GM12878 (cell line): ENCODE results near the gene SLFN5. TPM values are rescaled to one million over a fixed set of nuclear protein-coding genes. Genes with fewer than 3 reads are reported as not detected.

Experiments used
- ATAC-seq: fragments of 200-7000 bp; cut with Tn5 transposase; 3 replicates; pipeline ENCODE4 v1.9.1; 2020; ENCODE audit warnings: mild to moderate bottlenecking, moderate library complexity
- BruUV-seq: library from RNA; stranded (reverse); fragments of 400-500 nt; replicated peaks from 2 replicates; lab custom pipeline; 2021; lab: Mats Ljungman, UMichigan
- CTCF ChIA-PET: fragments of 300-600 bp; sonication (Branson Sonifier 250); formaldehyde crosslinking; extraction: SDS; loops from one replicate; lab custom pipeline; 2021; ENCODE audit warnings: inconsistent platforms; lab: Yijun Ruan, JAX
- POLR2A ChIA-PET: fragments of 350-600 bp; formaldehyde crosslinking; extraction: SDS; loops from one replicate; lab custom pipeline; 2021; ENCODE audit warnings: inconsistent platforms; lab: Charles Lee
- RAD21 ChIA-PET: fragments of 300-600 bp; sonication (Branson Sonifier 250); formaldehyde crosslinking; loops from one replicate; lab custom pipeline; 2023; ENCODE audit warnings: antibody characterized with exemption; ENCODE audit not compliant: unreplicated experiment; lab: Charles Lee
- SMC1A ChIA-PET: fragments of 300-600 bp; sonication (Branson Sonifier 250); formaldehyde crosslinking; loops from one replicate; lab custom pipeline; 2023; ENCODE audit not compliant: unreplicated experiment, uncharacterized antibody; lab: Charles Lee
- DNase-seq: peaks from one replicate; pipeline ENCODE4 v3.0.0-alpha.2; 2011; ENCODE audit warnings: low read depth, low spot score
- FAIRE-seq: peaks from 3 replicates; lab custom pipeline; 2011; peaks lifted over from hg19 to GRCh38; lab: Jason Lieb, UNC
- H2AFZ ChIP-seq: 2 replicates; pipeline ENCODE4 v1.6.0; 2011; ENCODE audit warnings: low read depth, low read length, control low read depth; ENCODE audit not compliant: control insufficient read depth
- H3K27ac ChIP-seq: 2 replicates; pipeline ENCODE4 v1.5.1; 2011; ENCODE audit warnings: control low read depth; ENCODE audit not compliant: control insufficient read depth, insufficient read depth
- H3K27me3 ChIP-seq, 2 experiments: replicated peaks in 1 of 2; 2 replicates each; pipeline versions ENCODE4 v1.6.0 to v1.6.1; 2011; ENCODE audit warnings: low read length in 1 of 2; ENCODE audit not compliant: control insufficient read depth in 2 of 2, insufficient read depth in 2 of 2
- H3K36me3 ChIP-seq, 2 experiments: 2 replicates each; pipeline ENCODE4 v1.5.1; 2011; ENCODE audit warnings: low read length in 1 of 2; ENCODE audit not compliant: control insufficient read depth in 2 of 2, insufficient read depth in 2 of 2
- H3K4me1 ChIP-seq: 2 replicates; pipeline ENCODE4 v1.6.1; 2011; ENCODE audit warnings: mild to moderate bottlenecking, low read length, moderate library complexity, mixed read lengths; ENCODE audit not compliant: control insufficient read depth, insufficient read depth
- H3K4me2 ChIP-seq: 2 replicates; pipeline ENCODE4 v1.6.0; 2011; ENCODE audit warnings: control low read depth; ENCODE audit not compliant: control insufficient read depth, insufficient read depth
- H3K4me3 ChIP-seq: fragments of 200-600 bp; sonication (generic); 2 replicates; pipeline ENCODE4 v1.5.1; 2016
- H3K79me2 ChIP-seq: 2 replicates; pipeline ENCODE4 v1.6.0; 2011; ENCODE audit warnings: low read length; ENCODE audit not compliant: control insufficient read depth, insufficient read depth
- H3K9ac ChIP-seq: 2 replicates; pipeline ENCODE4 v1.8.0; 2011; ENCODE audit warnings: low read length, control low read depth, mixed read lengths; ENCODE audit not compliant: control insufficient read depth, insufficient read depth
- H3K9me3 ChIP-seq: replicated peaks from 3 replicates; pipeline ENCODE4 v1.5.1; 2011; ENCODE audit warnings: mild to moderate bottlenecking, low read length; ENCODE audit not compliant: control insufficient read depth, insufficient read depth
- H4K20me1 ChIP-seq: 2 replicates; pipeline ENCODE4 v1.6.0; 2011; ENCODE audit not compliant: control insufficient read depth, insufficient read depth
- CREM ChIP-seq: IDR thresholded peaks from 2 replicates; pipeline ENCODE4 v1.6.1; 2014; ENCODE audit warnings: antibody characterized with exemption, low read depth
- EGR1 ChIP-seq, 2 experiments: IDR thresholded peaks; 1 replicate in 1 of 2; 2 replicates in 1 of 2; pipeline ENCODE4 v1.6.1; 2011 to 2012; ENCODE audit warnings: low read depth in 2 of 2, low read length in 2 of 2, borderline replicate concordance in 1 of 2, mild to moderate bottlenecking in 1 of 2, moderate library complexity in 1 of 2
- EZH2 ChIP-seq: IDR thresholded peaks from 2 replicates; pipeline ENCODE4 v1.6.1; 2012; ENCODE audit warnings: low read depth, mild to moderate bottlenecking, control low read depth, inconsistent platforms, low read length, borderline replicate concordance; ENCODE audit not compliant: control insufficient read depth
- NR2F1 ChIP-seq: fragments of 450-650 bp; conservative IDR thresholded peaks from 2 replicates; pipeline ENCODE4 v1.6.1; 2017; ENCODE audit warnings: mild to moderate bottlenecking
- POLR2AphosphoS2 ChIP-seq: IDR thresholded peaks from 2 replicates; pipeline ENCODE4 v1.6.1; 2011; ENCODE audit warnings: low read depth, mild to moderate bottlenecking, low read length, improper control_type of control experiment, moderate library complexity
- POLR2AphosphoS5 ChIP-seq: IDR thresholded peaks from 2 replicates; pipeline ENCODE4 v1.6.1; 2011; ENCODE audit warnings: mild to moderate bottlenecking, low read length, inconsistent platforms
- RAD21 ChIP-seq: IDR thresholded peaks from 2 replicates; pipeline ENCODE4 v1.6.1; 2011; ENCODE audit warnings: mild to moderate bottlenecking, low read depth, low read length, moderate library complexity; ENCODE audit not compliant: insufficient read depth
- RB1 ChIP-seq: fragments of 450-650 bp; formaldehyde crosslinking; IDR thresholded peaks from 2 replicates; pipeline ENCODE4 v1.6.1; 2017; ENCODE audit warnings: mild to moderate bottlenecking, borderline replicate concordance
- SIX5 ChIP-seq: IDR thresholded peaks from 2 replicates; pipeline ENCODE4 v1.6.1; 2011; ENCODE audit warnings: mild to moderate bottlenecking, low read depth, low read length, moderate library complexity; ENCODE audit not compliant: severe bottlenecking
- SRF ChIP-seq, 2 experiments: IDR thresholded peaks; 2 replicates each; pipeline ENCODE4 v1.6.1; 2011; ENCODE audit warnings: low read depth in 2 of 2, low read length in 2 of 2, mild to moderate bottlenecking in 1 of 2, moderate library complexity in 1 of 2
- ZNF207 ChIP-seq: fragments of 450-650 bp; IDR thresholded peaks from 2 replicates; pipeline ENCODE4 v1.6.1; 2014; ENCODE audit warnings: antibody characterized with exemption, mild to moderate bottlenecking, borderline replicate concordance
- ZNF217 ChIP-seq: fragments of 450-650 bp; IDR thresholded peaks from 2 replicates; pipeline ENCODE4 v1.6.1; 2017; ENCODE audit warnings: antibody characterized with exemption, mild to moderate bottlenecking
- WGBS: methylation state at CpG from one replicate; pipeline ENCODE4 v1.1.6; 2016; ENCODE audit warnings: low lambda C conversion rate; ENCODE audit not compliant: insufficient replicate concordance, insufficient coverage; ENCODE audit errors: missing lambda C conversion rate; 5-methylcytosine and 5-hydroxymethylcytosine counted together
- in situ Hi-C: fragments of 300-500 bp; cut with MboI; formaldehyde crosslinking; loops from 9 replicates; pipeline ENCODE4 v1.14.3; 2018; ENCODE audit warnings: mixed read lengths
- intact Hi-C: fragments of 100-400 bp; cut with micrococcal nuclease; formaldehyde crosslinking; loops from one replicate; pipeline ENCODE4 v1.14.2; 2022; ENCODE audit not compliant: unreplicated experiment
- polyA plus RNA-seq, 11 experiments: library from polyadenylated mRNA; depleted of rRNA in 4 of 11; unstranded in 6 of 11; stranded (reverse) in 5 of 11; fragments of >200 nt; fragmentation: Nextera tagmentation in 4 of 11; fragmentation: Illumina TruSeq in 1 of 11; extraction: Ambion mirVana in 4 of 11; extraction: Trizol in 1 of 11; gene quantifications; 1 replicate in 1 of 11; 2 replicates in 10 of 11; pipeline versions ENCODE4 v1.2.1 to v1.2.3, GENCODE V29; 2011 to 2016; ENCODE audit warnings: inconsistent platforms in 2 of 11, missing spikeins in 2 of 11, low read depth in 1 of 11
- total RNA-seq, 4 experiments: library from RNA; depleted of rRNA in 3 of 4; stranded (reverse); fragments of >200 nt in 3 of 4; fragmentation: Illumina TruSeq in 1 of 4; extraction: Trizol in 1 of 4; gene quantifications; 2 replicates each; pipeline versions ENCODE4 v1.2.1 to v1.2.3, GENCODE V29; 2013 to 2021
- TF ChIP-seq, protein P1 (sequence below): fragments of 450-650 bp; IDR thresholded peaks from 2 replicates; pipeline ENCODE4 v1.6.1; 2018; ENCODE audit warnings: mild to moderate bottlenecking, low read depth, moderate library complexity; ENCODE audit not compliant: partially characterized antibody

Gene SLFN5
- total and polyA plus RNA-seq, 10 of the 15 experiments (the other 5 are each of a cell fraction or from before 2014, with no cell fraction given), result 0.19 to 2.1 (median 1.3) TPM

DNA sequence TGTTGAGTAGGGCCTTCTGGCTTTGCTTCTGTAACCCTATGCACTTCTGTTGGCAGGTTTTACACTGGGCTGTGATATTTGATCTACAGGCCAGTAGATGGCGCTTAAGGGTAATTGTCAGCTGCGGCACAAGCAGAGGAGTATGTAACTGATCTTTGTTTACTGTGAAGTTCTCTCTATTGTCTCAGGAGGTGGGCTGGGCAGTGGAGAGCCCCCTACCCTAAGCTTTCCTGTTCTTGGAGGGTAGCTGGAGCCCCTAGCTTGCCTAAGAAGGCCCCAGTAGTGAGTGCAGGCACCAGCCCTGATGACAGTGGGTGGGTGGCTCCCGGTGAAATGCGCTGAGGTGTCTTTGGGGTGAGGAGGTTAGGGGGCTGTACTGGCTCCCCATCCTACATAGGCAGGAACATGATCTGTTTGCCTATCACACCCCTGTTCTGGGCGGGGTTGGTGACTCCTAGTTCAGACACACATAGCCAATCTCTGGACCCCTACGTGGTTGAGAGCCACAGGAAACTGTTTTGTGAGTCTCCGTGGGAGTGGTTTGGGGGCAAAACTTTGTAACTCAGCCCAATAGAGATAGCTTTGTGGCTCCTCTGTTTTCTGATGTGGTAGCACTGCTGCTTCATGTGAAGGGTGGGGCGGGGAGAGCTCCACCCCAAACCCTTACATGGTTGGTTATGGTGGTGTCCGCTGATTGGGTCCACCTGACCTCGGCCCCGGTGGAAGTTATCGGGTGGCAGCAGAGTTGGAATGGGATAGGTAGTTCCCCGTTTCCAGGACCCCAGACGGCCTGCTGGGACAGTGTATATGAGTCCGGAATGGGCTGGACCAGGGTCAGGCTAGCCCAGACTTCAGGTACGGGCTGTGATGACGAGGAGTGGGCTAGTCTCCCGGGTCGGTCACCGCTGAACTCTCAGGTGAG is 70.2 kb downstream of the SLFN5 start (continued):
- 0 out of 2 replicates have a peak, but pooled peaks have one; percentile 11 for TF ChIP-seq CREM
- TF ChIP-seq RAD21, result peak; percentile 92
- TF ChIP-seq SIX5, result no peak
- TF ChIP-seq ZNF207, result 0 out of 2 replicates have a peak, but pooled peaks have one; percentile 24
- TF ChIP-seq NR2F1, result 0 out of 2 replicates have a peak, but pooled peaks have one; percentile 23
- TF ChIP-seq EGR1 (IDR thresholded peaks at IDR 0.05; ENCODE audit: borderline replicate concordance in 1 of 2, low read depth in 2 of 2, low read length in 2 of 2), result no peak

DNA sequence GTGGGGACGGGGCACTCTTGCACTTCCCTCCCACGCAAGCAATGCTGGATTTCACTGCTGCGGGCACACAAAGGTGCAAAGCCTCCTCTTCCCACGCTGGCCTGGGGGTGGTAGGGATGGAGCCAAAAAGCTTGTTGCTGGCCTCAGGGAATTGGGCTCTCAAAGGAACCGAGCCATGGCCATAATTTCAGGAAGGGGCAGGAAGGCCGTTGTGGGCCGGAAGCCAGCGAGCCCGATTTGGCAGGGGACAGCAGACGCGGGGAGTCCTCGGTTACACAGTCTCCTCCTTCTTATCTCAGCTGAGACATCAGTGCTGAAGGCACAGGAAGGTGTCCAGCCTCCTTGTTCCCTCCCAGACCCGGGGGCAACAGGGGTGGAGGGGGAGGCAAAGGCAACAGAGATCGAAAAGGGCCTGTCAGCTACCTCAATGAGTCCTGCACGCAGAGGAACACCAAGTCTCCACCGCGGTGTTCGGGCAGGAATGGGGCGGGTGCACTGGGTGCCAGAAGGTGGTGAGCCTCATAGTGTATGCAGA is 71.1 kb downstream of the SLFN5 start:
- no TSS peak for BruUV-seq
- no peak for TF ChIP-seq EZH2
- TF ChIP-seq POLR2AphosphoS5, result no peak
- no peak for TF ChIP-seq ZNF217
- TF ChIP-seq RB1, result no peak
- 0 out of 4 replicates have a peak, but pooled peaks of 1 of the 2 experiments have one; percentile 69 for TF ChIP-seq SRF (IDR thresholded peaks at IDR 0.05; ENCODE audit: low read depth in 2 of 2, low read length in 2 of 2)
- TF ChIP-seq POLR2AphosphoS2, result no peak
- TF ChIP-seq, protein P1, sequence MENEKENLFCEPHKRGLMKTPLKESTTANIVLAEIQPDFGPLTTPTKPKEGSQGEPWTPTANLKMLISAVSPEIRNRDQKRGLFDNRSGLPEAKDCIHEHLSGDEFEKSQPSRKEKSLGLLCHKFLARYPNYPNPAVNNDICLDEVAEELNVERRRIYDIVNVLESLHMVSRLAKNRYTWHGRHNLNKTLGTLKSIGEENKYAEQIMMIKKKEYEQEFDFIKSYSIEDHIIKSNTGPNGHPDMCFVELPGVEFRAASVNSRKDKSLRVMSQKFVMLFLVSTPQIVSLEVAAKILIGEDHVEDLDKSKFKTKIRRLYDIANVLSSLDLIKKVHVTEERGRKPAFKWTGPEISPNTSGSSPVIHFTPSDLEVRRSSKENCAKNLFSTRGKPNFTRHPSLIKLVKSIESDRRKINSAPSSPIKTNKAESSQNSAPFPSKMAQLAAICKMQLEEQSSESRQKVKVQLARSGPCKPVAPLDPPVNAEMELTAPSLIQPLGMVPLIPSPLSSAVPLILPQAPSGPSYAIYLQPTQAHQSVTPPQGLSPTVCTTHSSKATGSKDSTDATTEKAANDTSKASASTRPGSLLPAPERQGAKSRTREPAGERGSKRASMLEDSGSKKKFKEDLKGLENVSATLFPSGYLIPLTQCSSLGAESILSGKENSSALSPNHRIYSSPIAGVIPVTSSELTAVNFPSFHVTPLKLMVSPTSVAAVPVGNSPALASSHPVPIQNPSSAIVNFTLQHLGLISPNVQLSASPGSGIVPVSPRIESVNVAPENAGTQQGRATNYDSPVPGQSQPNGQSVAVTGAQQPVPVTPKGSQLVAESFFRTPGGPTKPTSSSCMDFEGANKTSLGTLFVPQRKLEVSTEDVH, result no peak
- WGBS, result 51% methylated on average over 19 of the region's 19 CpGs
- ChIA-PET POLR2A (interaction anchor here (0.6 to 1.0 kb wide), 2 partner anchors 149 to 221 kb away, joined by 3 read pairs; no protein-coding TSS in a partner anchor), SMC1A (interaction anchor here (0.7 to 9.1 kb wide), 15 partner anchors 13 to 300 kb away, joined by 3 to 251 read pairs (median 4); partner anchors contain the start of genes SLFN11, SLFN12L and SLFN13), RAD21 (interaction anchor here (0.9 to 5.9 kb wide), 8 partner anchors 36 to 223 kb away, joined by 3 to 171 read pairs (median 8); partner anchors contain the start of genes SLFN11, SLFN12, SLFN12L and SLFN13), CTCF (interaction anchor here (0.7 to 6.7 kb wide), 18 partner anchors 14 to 760 kb away, joined by 3 to 321 read pairs (median 4); partner anchors contain the start of genes SLFN12L and SLFN5)
- no peaks in the 10 kb centered on the region for H3K79me2 ChIP-seq
- H4K20me1 ChIP-seq, result no peaks in the 10 kb centered on the region
- peak overlapping the region; percentile 52; the same call in 1 of the 2 replicates for H3K4me3 ChIP-seq
- H3K27ac ChIP-seq, result no peak overlapping the region
- peak overlapping the region; percentile 72 for H3K4me2 ChIP-seq
- no peak overlapping the region for H3K9ac ChIP-seq
- no peaks in the 10 kb centered on the region for H3K36me3 ChIP-seq
- DNase-seq (no peak), FAIRE-seq (no peak), ATAC-seq (no peak)
- in situ Hi-C loops, result loop anchor here (5.0 kb wide), 2 partner anchors 223 to 433 kb away; partner anchors contain the start of gene SLFN12L
- no peaks in the 10 kb centered on the region for H3K9me3 ChIP-seq
- no peak overlapping the region; the same call in 1 of the 2 replicates for H2AFZ ChIP-seq
- H3K4me1 ChIP-seq, result peaks cover 9% of the 10 kb centered on the region
- intact Hi-C loops, result loop anchor here (2.0 kb wide), 1 partner anchor 135 kb away; the partner anchor contains the start of gene SLFN13
- H3K27me3 ChIP-seq, result no peaks in the 10 kb centered on the region
